H1 (cell line): ENCODE measurements around the gene SLC22A25. TPM values are rescaled to one million over a fixed set of nuclear protein-coding genes. Genes with fewer than 3 reads are reported as not detected.

Experiments used
- CHD7 ChIP-seq: fragments of 300-600 bp; sonication (generic); IDR thresholded peaks from 2 replicates; pipeline ENCODE4 v1.7.1; 2012; ENCODE audit warnings: low read length, moderate library complexity, mild to moderate bottlenecking, inconsistent platforms; ENCODE audit not compliant: insufficient replicate concordance
- polyA plus RNA-seq, 7 experiments: library from polyadenylated mRNA; depleted of rRNA in 3 of 7; stranded (reverse) in 5 of 7; unstranded in 2 of 7; fragments of >200 nt in 5 of 7; fragments of 200-250 nt in 2 of 7; gene quantifications; 1 replicate in 5 of 7; 2 replicates in 1 of 7; 4 replicates in 1 of 7; pipeline versions ENCODE4 v1.2.1 to v1.2.3, GENCODE V29; 2011 to 2013; ENCODE audit warnings: missing spikeins in 2 of 7, mixed read lengths in 2 of 7
- total RNA-seq: library from RNA; stranded (reverse); fragmentation: NEBNext Ultra II Directional; extraction: Animal tissue kit (Norgen Biotek cat#: 25700); gene quantifications from 2 replicates; pipeline ENCODE4 v1.2.1, GENCODE V29; 2021

Gene SLC22A25
- total and polyA plus RNA-seq, 2 of the 8 experiments (the other 6 are each of a cell fraction or from before 2014, with no cell fraction given), result not detected

GRCh38 chr11:63240098-63240497, 3.3 kb downstream of the SLC22A25 start (continued):
- TF ChIP-seq CHD7, result no peak
